IPS-18c (cell line): Measurements from ENCODE around the gene THSD4.
"Not testable (repeated sequence)": the region's sequence is repeated elsewhere in the genome, so short reads cannot be mapped to it uniquely, and the experiment has no call there.

Source experiments
- H3K4me3 ChIP-seq: 2 replicates; pipeline ENCODE4 v1.7.0; 2013; ENCODE audit warnings: low read depth, mild to moderate bottlenecking, low read length, moderate library complexity; ENCODE audit not compliant: insufficient read depth
- H3K9me3 ChIP-seq: one replicate; pipeline ENCODE4 v1.6.1; 2013; ENCODE audit warnings: mild to moderate bottlenecking, low read length, moderate library complexity; ENCODE audit not compliant: control insufficient read depth, insufficient read depth

THSD4 gene

DNA sequence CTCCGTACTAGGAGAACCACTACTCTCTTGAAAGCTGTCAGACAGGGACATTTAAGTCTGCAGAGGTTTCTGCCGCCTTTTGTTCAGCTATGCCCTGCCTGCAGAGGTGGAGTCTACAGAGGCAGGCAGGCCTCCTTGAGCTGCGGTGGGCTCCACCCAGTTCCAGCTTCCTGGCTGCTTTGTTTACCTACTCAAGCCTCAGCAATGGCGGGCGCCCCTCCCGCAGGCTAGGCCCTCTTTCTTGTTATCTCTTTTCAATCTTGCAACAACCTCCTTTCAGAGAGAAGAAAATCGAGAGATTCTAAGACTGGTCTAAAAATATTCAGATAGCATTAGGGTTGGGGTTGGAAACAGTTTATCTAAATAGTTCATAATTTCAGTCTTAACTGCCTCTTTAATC is 257.5 kb downstream of the THSD4 start:
- not testable (repeated sequence) for H3K4me3 ChIP-seq, H3K9me3 ChIP-seq

DNA sequence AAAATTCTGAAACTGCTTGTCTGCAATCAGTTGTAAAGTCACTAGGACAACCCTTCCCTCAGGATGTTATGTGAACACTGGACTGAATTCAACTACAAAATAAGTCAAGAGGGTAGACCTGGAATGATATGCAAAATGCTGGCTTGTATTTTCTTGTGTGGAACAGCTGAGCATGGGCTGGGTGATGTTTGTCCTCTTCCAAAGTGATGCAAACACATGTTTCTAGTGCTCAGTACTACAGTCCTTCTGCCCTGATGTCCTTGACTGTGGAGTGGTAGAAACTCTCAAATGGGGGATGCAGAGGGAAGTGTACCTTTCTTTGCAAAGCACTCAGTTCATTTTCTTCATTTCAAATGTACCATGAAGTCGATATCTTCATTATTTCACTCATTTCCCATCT is 258.6 kb downstream of the THSD4 start:
- Histone ChIP-seq H3K9me3 (no peaks in the 10 kb centered on the region), H3K4me3 (no peak overlapping the region)

DNA sequence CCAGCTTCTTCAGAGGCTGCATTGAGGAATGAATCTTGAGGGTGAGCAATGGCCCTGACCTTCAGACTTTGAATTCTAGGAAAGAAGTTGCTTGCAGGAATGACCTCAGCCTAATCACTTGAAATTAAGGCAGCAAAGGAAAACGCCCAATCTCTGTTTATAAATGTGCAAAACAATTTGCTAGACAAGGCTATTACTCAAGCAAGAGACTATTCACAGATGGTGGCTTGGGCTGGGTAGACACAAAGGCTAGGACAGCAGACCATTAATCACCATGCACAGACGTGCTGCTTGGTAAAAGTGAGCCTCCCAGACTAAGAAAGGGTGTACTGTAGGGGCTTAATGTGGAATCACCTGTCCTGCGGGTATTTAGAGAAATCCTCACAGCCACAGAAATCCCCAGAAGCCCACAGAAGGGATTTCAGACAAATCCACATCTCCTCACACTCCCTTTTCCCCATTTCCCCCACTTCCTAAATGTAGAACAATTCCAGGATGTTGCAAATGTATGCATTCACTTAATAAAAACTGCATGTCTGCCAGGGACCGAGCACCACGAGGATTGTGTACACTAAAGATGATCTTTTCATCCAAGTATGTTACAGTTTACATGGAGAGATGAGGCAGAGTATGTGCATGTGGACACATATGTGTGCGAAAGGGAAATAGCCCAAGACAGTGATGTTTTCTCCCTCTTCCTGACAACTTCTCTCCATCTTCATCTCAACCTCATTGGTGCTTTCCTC is 259.5 kb downstream of the THSD4 start:
- H3K4me3 ChIP-seq, result no peak overlapping the region

GRCh38 chr15:71375934-71376333 is 260.7 kb downstream of the THSD4 start:
- Histone ChIP-seq H3K4me3 (no peak overlapping the region), H3K9me3 (no peaks in the 10 kb centered on the region)

More for the DNA sequence above, 259.5 kb downstream of the THSD4 start:
- H3K9me3 ChIP-seq, result no peaks in the 10 kb centered on the region

DNA sequence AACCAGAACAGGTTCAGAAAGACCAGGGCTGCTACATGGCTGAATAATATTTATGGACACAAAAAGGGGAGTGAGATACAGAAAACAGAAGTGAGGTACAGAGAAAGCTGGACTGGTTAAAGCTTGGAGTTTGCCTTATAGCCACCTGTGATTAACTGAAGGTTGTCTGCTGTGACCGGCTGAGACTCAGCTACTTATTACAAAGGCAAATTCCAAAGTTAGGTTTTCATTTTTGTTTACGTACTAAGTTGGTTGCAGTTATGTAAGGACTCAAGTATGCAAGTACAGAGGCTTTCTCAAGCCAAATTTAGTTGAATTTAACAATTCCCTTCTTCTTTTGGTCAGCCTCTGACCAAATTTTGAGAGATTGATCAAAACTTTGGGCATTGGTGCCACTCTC is 264.6 kb downstream of the THSD4 start:
- Histone ChIP-seq H3K9me3 (no peaks in the 10 kb centered on the region), H3K4me3 (no peak overlapping the region)

- no peak overlapping the region for H3K4me3 ChIP-seq
- H3K9me3 ChIP-seq, result no peaks in the 10 kb centered on the region
Measured at GRCh38 chr15:71380345-71380744, 265.1 kb downstream of the THSD4 start.

DNA sequence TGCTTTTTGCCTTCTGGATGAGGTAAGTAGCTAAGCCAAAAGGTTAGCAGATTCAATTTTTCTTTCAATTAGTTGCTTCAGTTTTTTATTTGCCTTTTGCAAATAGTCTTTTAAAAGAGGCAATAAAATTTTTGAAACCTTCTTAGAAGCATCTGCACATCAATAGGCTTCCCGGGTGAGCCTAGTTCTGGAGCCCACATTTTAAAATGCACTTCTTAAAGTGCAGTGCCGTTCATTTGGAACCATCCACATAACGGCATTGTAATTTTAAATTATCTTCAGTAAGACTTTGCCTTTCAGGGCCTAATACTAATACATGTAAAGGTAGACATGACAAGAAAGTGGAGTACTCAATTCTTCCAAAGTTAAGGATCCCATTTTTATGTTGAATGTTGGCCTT is 269.2 kb downstream of the THSD4 start:
- Histone ChIP-seq H3K4me3 (no peak overlapping the region), H3K9me3 (no peaks in the 10 kb centered on the region)

- H3K4me3 ChIP-seq, result no peak overlapping the region
Measured at GRCh38 chr15:71385026-71385425, 269.8 kb downstream of the THSD4 start.

GRCh38 chr15:71385457-71385856 is 270.2 kb downstream of the THSD4 start:
- H3K4me3 ChIP-seq, result no peak overlapping the region
- no peaks in the 10 kb centered on the region for H3K9me3 ChIP-seq

More at GRCh38 chr15:71385026-71385425, 269.8 kb downstream of the THSD4 start:
- H3K9me3 ChIP-seq, result no peaks in the 10 kb centered on the region

DNA sequence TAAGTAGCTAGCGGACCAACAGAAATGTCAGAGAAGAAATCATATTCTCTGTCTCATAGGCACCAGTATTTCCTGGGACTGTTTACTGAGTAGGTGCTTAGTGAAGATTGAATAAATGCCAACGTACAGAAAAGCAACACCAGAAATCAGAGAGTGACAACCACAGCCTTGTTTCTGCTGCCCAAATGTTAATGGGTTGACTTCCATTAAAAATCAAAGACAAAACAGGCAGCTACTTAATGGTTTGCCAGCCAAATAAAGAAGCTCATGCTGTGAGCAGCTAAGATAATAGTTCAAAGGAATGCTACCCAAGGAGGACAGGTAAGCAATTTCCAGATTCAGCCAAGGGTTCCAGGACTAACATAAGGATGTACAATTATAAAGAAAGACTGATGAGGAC is 270.7 kb downstream of the THSD4 start:
- Histone ChIP-seq H3K9me3 (no peaks in the 10 kb centered on the region), H3K4me3 (no peak overlapping the region)

DNA sequence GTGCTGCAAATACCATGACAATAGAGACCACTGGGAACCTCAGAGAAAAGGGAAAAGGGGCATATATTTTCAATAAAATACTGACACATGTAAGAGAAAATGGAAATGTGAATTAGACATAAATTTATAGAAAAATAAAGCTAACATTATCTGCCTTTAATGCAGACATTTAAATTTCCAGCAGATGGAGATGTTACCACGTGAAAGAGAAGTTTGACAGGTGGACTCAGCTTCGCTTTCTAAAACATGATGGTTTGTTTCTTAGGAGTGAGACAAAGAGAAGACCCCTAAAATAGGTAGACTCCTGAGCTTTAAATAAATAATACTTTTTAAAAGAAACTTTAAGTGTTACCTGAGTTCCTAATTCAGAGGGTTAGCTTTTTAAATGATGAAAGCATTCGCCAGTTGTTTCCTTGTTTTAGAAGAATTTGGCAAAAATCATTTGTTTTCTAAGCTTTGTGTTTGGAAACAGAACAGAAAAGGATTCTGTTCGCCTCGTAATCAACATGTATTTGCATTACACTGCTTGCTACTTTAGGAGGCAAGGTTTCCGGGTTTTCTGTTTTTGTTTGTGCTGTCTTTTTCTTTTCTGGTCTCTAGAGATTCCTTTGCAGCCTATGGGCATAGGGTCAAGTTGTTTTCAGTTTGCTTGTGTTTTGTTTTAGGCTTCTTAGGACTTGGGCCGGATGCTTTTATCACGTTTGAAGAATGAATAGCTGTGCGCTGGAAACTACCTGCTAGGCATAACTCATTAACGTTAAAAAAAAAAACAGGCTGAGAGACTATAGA is 271.4 kb downstream of the THSD4 start:
- Histone ChIP-seq H3K4me3 (no peak overlapping the region), H3K9me3 (no peaks in the 10 kb centered on the region)

- Histone ChIP-seq H3K4me3 (no peak overlapping the region), H3K9me3 (no peaks in the 10 kb centered on the region)
Measured at GRCh38 chr15:71387810-71388209, 272.5 kb downstream of the THSD4 start.

- H3K9me3 ChIP-seq, result no peaks in the 10 kb centered on the region
- no peak overlapping the region for H3K4me3 ChIP-seq
Measured at GRCh38 chr15:71390096-71390495, 274.8 kb downstream of the THSD4 start.

GRCh38 chr15:71391421-71392088 is 276.3 kb downstream of the THSD4 start:
- H3K4me3 ChIP-seq, result no peak overlapping the region
- H3K9me3 ChIP-seq, result no peaks in the 10 kb centered on the region

- H3K4me3 ChIP-seq, result no peak overlapping the region
- no peaks in the 10 kb centered on the region for H3K9me3 ChIP-seq
Measured at GRCh38 chr15:71392861-71393283, 277.6 kb downstream of the THSD4 start.

DNA sequence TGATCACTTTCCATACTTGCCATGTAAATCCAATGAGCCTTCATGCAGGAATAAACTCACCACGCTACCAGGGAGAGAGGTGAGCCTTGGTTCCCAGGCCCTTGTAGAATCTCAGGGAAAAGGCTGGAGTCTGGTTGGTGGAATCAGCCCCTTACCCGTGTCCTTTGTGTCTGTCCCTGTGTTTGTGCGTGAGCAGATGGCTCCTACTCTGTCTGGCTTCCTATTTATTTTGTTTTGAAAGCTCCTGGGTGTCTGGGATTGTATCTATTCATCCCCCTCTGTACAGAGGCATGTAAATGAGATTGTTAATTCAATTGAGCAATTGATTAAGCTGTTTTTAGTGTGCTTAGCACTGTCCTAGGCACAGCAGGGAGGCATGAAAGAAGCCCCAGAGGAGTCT is 278.1 kb downstream of the THSD4 start:
- Histone ChIP-seq H3K9me3 (no peaks in the 10 kb centered on the region), H3K4me3 (no peak overlapping the region)

GRCh38 chr15:71396536-71397125 is 281.4 kb downstream of the THSD4 start:
- no peak overlapping the region for H3K4me3 ChIP-seq
- no peaks in the 10 kb centered on the region for H3K9me3 ChIP-seq
